Right lobe of liver (tissue), 6 donors: ENCODE data around the gene MYO1D. TPM values are rescaled to one million over a fixed set of nuclear protein-coding genes. Genes with fewer than 3 reads are reported as not detected.

Experiments used
- ATAC-seq, 4 donors: fragments of 200-7000 bp; cut with Tn5 transposase; one replicate each; pipeline ENCODE4 v1.9.1; 2020; ENCODE audit warnings: mild to moderate bottlenecking in 4 of 4, moderate library complexity in 4 of 4
- DNase-seq, 3 donors: peaks; one replicate each; pipeline ENCODE4 v3.0.0-alpha.2; 2020
- H3K27ac ChIP-seq, 3 donors: fragments of 200-600 bp; one replicate each; pipeline ENCODE4 v1.8.0; 2022
- H3K27me3 ChIP-seq, 2 donors: fragments of 200-600 bp; one replicate each; pipeline ENCODE4 v1.8.0; 2022
- H3K36me3 ChIP-seq, 4 donors: fragments of 200-600 bp; sonication (generic) in 1 of 4; one replicate each; pipeline versions ENCODE4 v1.5.1 to v1.8.0; 2017 to 2022; ENCODE audit warnings: control low read depth in 1 of 4
- H3K4me1 ChIP-seq, 4 donors: fragments of 200-600 bp; sonication (generic) in 1 of 4; one replicate each; pipeline versions ENCODE4 v1.5.1 to v1.8.0; 2017 to 2022; ENCODE audit warnings: control low read depth in 1 of 4
- H3K4me3 ChIP-seq, 3 donors: fragments of 200-600 bp; one replicate each; pipeline ENCODE4 v1.8.0; 2022
- H3K9me3 ChIP-seq, 4 donors: fragments of 200-600 bp; sonication (generic) in 1 of 4; one replicate each; pipeline versions ENCODE4 v1.5.1 to v1.8.0; 2017 to 2022; ENCODE audit warnings: control low read depth in 1 of 4
- POLR2A ChIP-seq: fragments of 450-650 bp; IDR thresholded peaks from one replicate; pipeline ENCODE4 v1.6.1; 2017; ENCODE audit warnings: antibody characterized with exemption, mild to moderate bottlenecking
- WGBS: methylation state at CpG from one replicate; pipeline ENCODE4 v1.1.6; 2018; ENCODE audit warnings: low coverage, low lambda C conversion rate; ENCODE audit not compliant: insufficient coverage; ENCODE audit errors: missing lambda C conversion rate; 5-methylcytosine and 5-hydroxymethylcytosine counted together
- intact Hi-C, 2 donors: fragments of 100-400 bp; cut with DNase I; formaldehyde crosslinking; loops; one replicate each; pipeline versions ENCODE4 v1.11.2 to v1.14.1; 2022
- total RNA-seq, 6 experiments: library from RNA; depleted of rRNA in 2 of 6; stranded (reverse); fragments of >200 nt in 2 of 6; fragmentation: NEBNext Ultra II Directional in 3 of 6; extraction: Animal tissue kit (Norgen Biotek cat#: 25700) in 3 of 6; gene quantifications; one replicate each; pipeline versions ENCODE4 v1.1.0 to v1.2.4, GENCODE V29; 2016 to 2023
- TF ChIP-seq, protein P1 (sequence below), 4 donors: fragments of 200-600 bp in 3 of 4; fragments of 450-650 bp in 1 of 4; IDR thresholded peaks; one replicate each; pipeline versions ENCODE4 v1.5.1 to v1.8.0; 2016 to 2022; ENCODE audit warnings: antibody characterized with exemption in 4 of 4, mild to moderate bottlenecking in 2 of 4
- donor health status: DM: no; HTN: yes; CAD: no.
- donor health status: DM: no; HTN: no; CAD: no.
- donor health status: DM: no; HTN: no; CAD: no.
- donor health status: DM: no; HTN: yes; CAD: no.
- donor health status: DM: no; HTN: yes; CAD: no.

Gene MYO1D
- total RNA-seq, 6 experiments from 2014 or later = 17.6 to 25.7 (median 21.0) TPM

DNA sequence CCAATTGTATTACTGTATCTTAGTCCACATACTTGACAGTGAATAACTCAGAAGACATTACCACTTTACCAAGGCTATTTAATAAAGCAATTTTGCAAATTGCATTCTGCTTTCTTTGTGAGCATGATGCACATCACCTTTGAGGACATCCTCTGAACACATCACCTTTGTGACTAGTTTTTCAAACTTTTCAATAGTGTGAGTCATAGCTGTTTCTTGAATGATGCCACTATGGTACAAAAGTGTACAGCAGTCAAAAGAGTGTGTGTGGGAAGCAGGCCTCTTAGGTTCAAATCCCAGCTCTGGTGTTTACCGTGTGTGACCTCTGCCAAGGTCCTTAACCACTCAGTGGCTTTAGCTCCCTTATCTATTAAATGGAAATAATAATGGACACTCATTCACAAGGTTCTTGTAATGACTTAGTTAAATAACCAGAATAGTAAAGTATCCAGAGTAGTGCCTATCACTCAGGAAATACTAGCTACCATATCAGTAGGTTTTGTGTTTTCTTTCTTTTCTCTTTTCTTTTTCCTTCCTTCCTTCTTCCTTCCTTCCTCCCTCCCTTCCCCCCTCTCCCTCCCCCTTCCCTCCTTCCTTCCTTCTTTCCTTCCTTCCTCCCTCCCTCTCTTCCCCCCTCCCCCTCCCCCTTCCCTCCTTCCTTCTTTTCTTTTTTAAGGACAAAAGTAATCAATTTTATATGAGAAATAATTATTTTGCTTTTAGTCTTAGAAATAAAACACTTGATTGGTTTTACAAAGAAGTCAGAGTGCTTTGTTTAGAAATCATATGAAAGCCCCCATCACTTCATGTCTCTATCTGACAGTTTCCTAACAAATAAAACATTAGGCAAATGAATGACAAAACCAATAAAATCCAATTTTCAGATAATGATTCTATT, 178.9 kb downstream of the MYO1D start:
- 100% methylated on average over 1 of the region's 1 CpG for WGBS

DNA sequence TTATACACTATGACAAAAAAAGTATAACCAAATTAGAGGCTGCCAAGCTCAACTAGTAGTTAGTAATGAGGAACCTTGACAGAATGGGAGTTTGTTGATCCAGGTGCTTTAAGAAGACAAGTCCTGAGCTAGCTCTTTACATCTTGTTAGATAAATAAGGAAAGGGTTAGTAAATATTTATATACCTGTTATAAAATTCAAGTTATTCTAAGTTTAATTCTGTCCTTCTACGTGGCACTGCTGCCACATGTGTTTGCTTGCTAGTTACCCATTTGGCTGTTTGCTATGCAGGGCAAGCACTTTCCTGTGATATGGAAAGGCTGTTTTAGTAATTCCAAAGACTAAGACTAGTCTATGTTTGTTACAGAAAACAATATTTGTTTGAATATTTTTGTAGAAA, 180.5 kb downstream of the MYO1D start:
- DNase-seq = no peak
- Histone ChIP-seq H3K4me1 (no peaks in the 10 kb centered on the region), H3K4me3 (no peak overlapping the region), H3K36me3 (no peaks in the 10 kb centered on the region), H3K27me3 (no peaks in the 10 kb centered on the region), H3K27ac (no peak overlapping the region), H3K9me3 (no peaks in the 10 kb centered on the region)
- intact Hi-C loops = no loop called here
- 83% methylated on average over 1 of the region's 1 CpG for WGBS
- no peak for TF ChIP-seq POLR2A
- no peak for ATAC-seq

More for the DNA sequence above, 178.9 kb downstream of the MYO1D start:
- Histone ChIP-seq H3K4me3 (no peak overlapping the region), H3K27ac (no peak overlapping the region), H3K9me3 (no peaks in the 10 kb centered on the region), H3K27me3 (no peaks in the 10 kb centered on the region), H3K4me1 (no peaks in the 10 kb centered on the region), H3K36me3 (no peaks in the 10 kb centered on the region)
- TF ChIP-seq, protein P1, sequence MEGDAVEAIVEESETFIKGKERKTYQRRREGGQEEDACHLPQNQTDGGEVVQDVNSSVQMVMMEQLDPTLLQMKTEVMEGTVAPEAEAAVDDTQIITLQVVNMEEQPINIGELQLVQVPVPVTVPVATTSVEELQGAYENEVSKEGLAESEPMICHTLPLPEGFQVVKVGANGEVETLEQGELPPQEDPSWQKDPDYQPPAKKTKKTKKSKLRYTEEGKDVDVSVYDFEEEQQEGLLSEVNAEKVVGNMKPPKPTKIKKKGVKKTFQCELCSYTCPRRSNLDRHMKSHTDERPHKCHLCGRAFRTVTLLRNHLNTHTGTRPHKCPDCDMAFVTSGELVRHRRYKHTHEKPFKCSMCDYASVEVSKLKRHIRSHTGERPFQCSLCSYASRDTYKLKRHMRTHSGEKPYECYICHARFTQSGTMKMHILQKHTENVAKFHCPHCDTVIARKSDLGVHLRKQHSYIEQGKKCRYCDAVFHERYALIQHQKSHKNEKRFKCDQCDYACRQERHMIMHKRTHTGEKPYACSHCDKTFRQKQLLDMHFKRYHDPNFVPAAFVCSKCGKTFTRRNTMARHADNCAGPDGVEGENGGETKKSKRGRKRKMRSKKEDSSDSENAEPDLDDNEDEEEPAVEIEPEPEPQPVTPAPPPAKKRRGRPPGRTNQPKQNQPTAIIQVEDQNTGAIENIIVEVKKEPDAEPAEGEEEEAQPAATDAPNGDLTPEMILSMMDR (IDR thresholded peaks at IDR 0.05) = no peak
- no peak for TF ChIP-seq POLR2A
- intact Hi-C loops = no loop called here
- no peak for DNase-seq
- ATAC-seq = no peak

DNA sequence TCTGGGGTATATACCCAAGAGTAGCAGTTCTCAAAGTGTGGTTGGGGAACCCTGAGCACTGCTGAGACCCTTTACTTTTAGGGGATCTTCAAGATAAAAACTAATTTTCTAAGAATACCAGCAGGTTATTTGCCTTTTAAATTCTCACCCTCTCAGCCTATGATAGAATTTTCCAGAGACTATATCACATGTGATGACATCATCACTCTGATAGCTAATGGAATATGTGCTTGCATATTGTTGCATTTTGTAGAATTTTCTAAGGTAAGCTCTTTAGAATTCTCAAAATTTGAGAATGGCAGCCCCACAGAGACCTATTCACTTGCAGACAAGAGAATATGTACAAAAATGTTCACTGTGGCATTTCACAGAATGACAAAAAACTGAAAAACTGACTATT, 181.1 kb downstream of the MYO1D start:
- TF ChIP-seq POLR2A = no peak
- TF ChIP-seq, protein P1 (IDR thresholded peaks at IDR 0.05) = no peak
- no peak for ATAC-seq
- intact Hi-C loops = no loop called here
- no peak for DNase-seq
- H3K36me3 ChIP-seq = no peaks in the 10 kb centered on the region
- H3K9me3 ChIP-seq = no peaks in the 10 kb centered on the region
- H3K27me3 ChIP-seq = no peaks in the 10 kb centered on the region
- no peak overlapping the region for H3K4me3 ChIP-seq
- H3K27ac ChIP-seq = no peak overlapping the region
- no peaks in the 10 kb centered on the region for H3K4me1 ChIP-seq

DNA sequence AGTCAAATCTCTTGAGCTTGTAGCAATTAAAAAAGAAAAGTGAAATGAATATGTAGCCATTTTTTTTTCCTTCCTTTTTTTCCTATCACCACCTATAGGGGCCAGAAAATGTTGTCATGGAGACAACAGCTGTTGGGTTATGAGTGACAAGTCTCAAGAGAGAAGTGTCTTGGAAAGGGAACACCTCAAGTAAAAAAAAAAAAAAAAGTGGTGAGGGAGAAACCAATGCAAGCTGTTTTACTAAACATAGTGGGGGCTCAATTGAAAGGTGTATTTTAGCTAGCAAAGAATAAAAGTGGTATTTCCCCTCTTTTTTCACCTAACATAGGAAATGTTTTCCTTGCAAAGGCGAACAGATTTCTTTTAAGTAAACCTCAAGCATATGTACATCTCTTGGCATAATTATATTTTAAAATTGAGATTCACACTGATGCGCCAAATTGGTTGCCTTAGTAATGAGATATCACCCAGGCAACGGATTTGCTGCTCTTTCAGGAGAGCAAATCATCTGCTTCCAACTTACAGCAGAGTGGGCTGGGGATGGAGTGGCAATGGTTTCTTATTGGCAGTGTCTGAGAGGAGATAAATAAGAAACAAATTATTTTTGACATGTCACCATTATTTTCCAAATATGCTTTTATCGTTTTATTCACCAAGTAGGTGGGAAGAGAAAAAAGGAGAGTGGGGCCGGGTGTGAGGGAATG, 183.6 kb downstream of the MYO1D start:
- Histone ChIP-seq H3K27ac (no peak overlapping the region), H3K4me1 (no peaks in the 10 kb centered on the region), H3K36me3 (no peaks in the 10 kb centered on the region), H3K9me3 (no peaks in the 10 kb centered on the region), H3K27me3 (no peaks in the 10 kb centered on the region), H3K4me3 (no peak overlapping the region)
- intact Hi-C loops = no loop called here
- ATAC-seq = no peak
- DNase-seq = no peak
- no peak for TF ChIP-seq POLR2A
- TF ChIP-seq, protein P1 (IDR thresholded peaks at IDR 0.05) = no peak
- 91% methylated on average over 5 of the region's 5 CpGs for WGBS

DNA sequence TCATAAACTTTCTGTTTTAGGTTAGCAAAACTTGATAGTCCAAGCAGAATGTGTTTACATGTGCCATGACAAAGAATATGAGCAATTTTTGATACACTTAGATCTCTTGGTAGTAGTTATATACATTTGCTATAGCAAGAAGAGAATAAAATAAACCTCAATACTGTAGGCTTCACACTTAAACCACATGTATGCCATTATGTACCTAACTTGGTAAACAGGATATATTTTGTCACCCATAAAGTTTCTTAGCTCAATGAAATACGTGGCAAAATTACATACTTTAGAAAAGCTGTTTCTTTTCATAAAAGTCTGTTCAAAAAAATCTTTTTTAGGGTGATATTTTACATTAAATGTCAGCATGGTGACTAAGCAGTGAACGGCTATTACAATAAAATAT, 184.7 kb downstream of the MYO1D start:
- no peak for ATAC-seq
- Histone ChIP-seq H3K4me1 (no peaks in the 10 kb centered on the region), H3K27ac (no peak overlapping the region), H3K9me3 (no peaks in the 10 kb centered on the region), H3K27me3 (no peaks in the 10 kb centered on the region), H3K4me3 (no peak overlapping the region), H3K36me3 (no peaks in the 10 kb centered on the region)
- intact Hi-C loops = no loop called here
- TF ChIP-seq, protein P1 (IDR thresholded peaks at IDR 0.05) = no peak
- no peak for TF ChIP-seq POLR2A
- WGBS = 90% methylated on average over 2 of the region's 2 CpGs
- no peak for DNase-seq
